ENCODE data around the gene ASPA. TPM values are rescaled to one million over a fixed set of nuclear protein-coding genes. Genes with fewer than 3 reads are reported as not detected.
"Not testable (repeated sequence)": the region's sequence is repeated elsewhere in the genome, so short reads cannot be mapped to it uniquely, and the experiment has no call there.

ASPA gene
- total RNA-seq, 6 experiments from 2014 or later, result 1.7 to 6.0 (median 4.2) TPM

GRCh38 chr17:3513305-3514035 lies 37.7 kb downstream of the ASPA start:
- Histone ChIP-seq H3K27ac (peak overlapping the region in 2 of 3 donors; percentile 36 to 37), H3K4me3 (no peak overlapping the region), H3K36me3 (no peaks in the 10 kb centered on the region), H3K27me3 (no peaks in the 10 kb centered on the region), H3K4me1 (peaks cover 0 to 12% (median 5%) of the 10 kb centered on the region in 4 donors), H3K9me3 (no peaks in the 10 kb centered on the region)
- intact Hi-C loops (cut with DNase I), result no loop called here
- 90% methylated on average over 12 of the region's 23 CpGs for WGBS (ENCODE audit: insufficient coverage, low coverage, low lambda C conversion rate, missing lambda C conversion rate)
- DNase-seq, result no peak
- no peak for TF ChIP-seq POLR2A (IDR thresholded peaks at IDR 0.05)
- no peak for TF ChIP-seq CTCF (IDR thresholded peaks at IDR 0.05)
- peak in 2 of 4 donors; percentile 12 to 16 for ATAC-seq

- H3K9me3 ChIP-seq; H3K36me3 ChIP-seq; DNase-seq; H3K27me3 ChIP-seq; H3K4me3 ChIP-seq; ATAC-seq; intact Hi-C loops (cut with DNase I); H3K27ac ChIP-seq: not testable (repeated sequence)
- H3K4me1 ChIP-seq, result peaks cover 0 to 12% (median 5%) of the 10 kb centered on the region in 4 donors
- 87% methylated on average over 10 of the region's 11 CpGs for WGBS (ENCODE audit: insufficient coverage, low coverage, low lambda C conversion rate, missing lambda C conversion rate)
These were observed 38.4 kb downstream of the ASPA start for GRCh38 chr17:3514167-3514566.

- H3K4me3 ChIP-seq, result no peak overlapping the region
- peaks cover 0 to 12% (median 5%) of the 10 kb centered on the region in 4 donors for H3K4me1 ChIP-seq
- DNase-seq (no peak), ATAC-seq (no peak)
- no peaks in the 10 kb centered on the region for H3K36me3 ChIP-seq
- 74% methylated on average over 7 of the region's 9 CpGs for WGBS (ENCODE audit: insufficient coverage, low coverage, low lambda C conversion rate, missing lambda C conversion rate)
- no peaks in the 10 kb centered on the region for H3K9me3 ChIP-seq
- H3K27ac ChIP-seq, result no peak overlapping the region
- H3K27me3 ChIP-seq, result no peaks in the 10 kb centered on the region
- TF ChIP-seq POLR2A (IDR thresholded peaks at IDR 0.05) (no peak), CTCF (IDR thresholded peaks at IDR 0.05) (no peak)
- intact Hi-C loops (cut with DNase I), result no loop called here
These were observed 39.1 kb downstream of the ASPA start for GRCh38 chr17:3514873-3515272.

- H3K27ac ChIP-seq; H3K4me1 ChIP-seq; DNase-seq; H3K36me3 ChIP-seq; H3K4me3 ChIP-seq; H3K27me3 ChIP-seq; ATAC-seq; intact Hi-C loops (cut with DNase I); H3K9me3 ChIP-seq: not testable (repeated sequence)
- WGBS (ENCODE audit: insufficient coverage, low coverage, low lambda C conversion rate, missing lambda C conversion rate), result 68% methylated on average over 2 of the region's 4 CpGs
These were observed 43.7 kb downstream of the ASPA start for GRCh38 chr17:3519472-3519871.

- H3K36me3 ChIP-seq, result no peaks in the 10 kb centered on the region
- intact Hi-C loops (cut with DNase I), result no loop called here
- ATAC-seq (no peak), DNase-seq (no peak)
- WGBS (ENCODE audit: insufficient coverage, low coverage, low lambda C conversion rate, missing lambda C conversion rate), result 77% methylated on average over 5 of the region's 13 CpGs
- no peaks in the 10 kb centered on the region for H3K9me3 ChIP-seq
- H3K27ac ChIP-seq, result no peak overlapping the region
- no peak for TF ChIP-seq POLR2A (IDR thresholded peaks at IDR 0.05)
- no peak for TF ChIP-seq CTCF (IDR thresholded peaks at IDR 0.05)
- no peaks in the 10 kb centered on the region for H3K4me1 ChIP-seq
- H3K27me3 ChIP-seq, result no peaks in the 10 kb centered on the region
- H3K4me3 ChIP-seq, result no peak overlapping the region
These were observed 48.2 kb downstream of the ASPA start for GRCh38 chr17:3524024-3524423.
